Fibroblast of lung (primary cell): Measurements from ENCODE around the gene DLK1.

Source experiments
- CTCF ChIP-seq, 2 donors: IDR thresholded peaks in 1 of 2; conservative IDR thresholded peaks in 1 of 2; 1 replicate in 1 of 2; 2 replicates in 1 of 2; pipeline ENCODE4 v1.5.1; 2011 to 2012; ENCODE audit warnings: low read length in 2 of 2, control low read depth in 1 of 2, inconsistent platforms in 1 of 2, low read depth in 1 of 2, mild to moderate bottlenecking in 1 of 2
- EZH2 ChIP-seq: IDR thresholded peaks from 2 replicates; pipeline ENCODE4 v1.5.1; 2012; ENCODE audit warnings: low read length, control low read depth, mild to moderate bottlenecking; ENCODE audit errors: missing control alignments

- no peak for TF ChIP-seq EZH2
- no peak for TF ChIP-seq CTCF (conservative IDR thresholded peaks at IDR 0.05 in 1 of 2, IDR thresholded peaks at IDR 0.05 in 1 of 2; ENCODE audit: low read depth in 1 of 2, low read length in 2 of 2)
Measured at GRCh38 chr14:100677152-100677551, 49.5 kb upstream of the DLK1 start.
